Mucosa of stomach (tissue), 1 donor: ENCODE results near the gene POLR1B.
"Not testable (repeated sequence)": the region's sequence is repeated elsewhere in the genome, so short reads cannot be mapped to it uniquely, and the experiment has no call there.

Experiments used
- H3K27me3 ChIP-seq: one replicate; pipeline ENCODE4 v1.7.0; 2013; ENCODE audit warnings: mild to moderate bottlenecking, low read length; ENCODE audit not compliant: control insufficient read depth, insufficient read depth
- H3K36me3 ChIP-seq: one replicate; pipeline ENCODE4 v1.7.0; 2013; ENCODE audit warnings: low read length; ENCODE audit not compliant: control insufficient read depth, insufficient read depth
- H3K4me1 ChIP-seq: one replicate; pipeline ENCODE4 v1.7.0; 2013; ENCODE audit warnings: mild to moderate bottlenecking, low read length; ENCODE audit not compliant: control insufficient read depth, insufficient read depth
- H3K4me3 ChIP-seq: one replicate; pipeline ENCODE4 v1.7.0; 2013; ENCODE audit warnings: low read length
- H3K9ac ChIP-seq: one replicate; pipeline ENCODE4 v1.7.0; 2013; ENCODE audit warnings: mild to moderate bottlenecking, low read length, moderate library complexity
- H3K9me3 ChIP-seq: one replicate; pipeline ENCODE4 v1.7.0; 2013; ENCODE audit warnings: mild to moderate bottlenecking, low read length, moderate library complexity; ENCODE audit not compliant: control insufficient read depth
- donor health status: Pancreatic carcinoma.

POLR1B gene, protein sequence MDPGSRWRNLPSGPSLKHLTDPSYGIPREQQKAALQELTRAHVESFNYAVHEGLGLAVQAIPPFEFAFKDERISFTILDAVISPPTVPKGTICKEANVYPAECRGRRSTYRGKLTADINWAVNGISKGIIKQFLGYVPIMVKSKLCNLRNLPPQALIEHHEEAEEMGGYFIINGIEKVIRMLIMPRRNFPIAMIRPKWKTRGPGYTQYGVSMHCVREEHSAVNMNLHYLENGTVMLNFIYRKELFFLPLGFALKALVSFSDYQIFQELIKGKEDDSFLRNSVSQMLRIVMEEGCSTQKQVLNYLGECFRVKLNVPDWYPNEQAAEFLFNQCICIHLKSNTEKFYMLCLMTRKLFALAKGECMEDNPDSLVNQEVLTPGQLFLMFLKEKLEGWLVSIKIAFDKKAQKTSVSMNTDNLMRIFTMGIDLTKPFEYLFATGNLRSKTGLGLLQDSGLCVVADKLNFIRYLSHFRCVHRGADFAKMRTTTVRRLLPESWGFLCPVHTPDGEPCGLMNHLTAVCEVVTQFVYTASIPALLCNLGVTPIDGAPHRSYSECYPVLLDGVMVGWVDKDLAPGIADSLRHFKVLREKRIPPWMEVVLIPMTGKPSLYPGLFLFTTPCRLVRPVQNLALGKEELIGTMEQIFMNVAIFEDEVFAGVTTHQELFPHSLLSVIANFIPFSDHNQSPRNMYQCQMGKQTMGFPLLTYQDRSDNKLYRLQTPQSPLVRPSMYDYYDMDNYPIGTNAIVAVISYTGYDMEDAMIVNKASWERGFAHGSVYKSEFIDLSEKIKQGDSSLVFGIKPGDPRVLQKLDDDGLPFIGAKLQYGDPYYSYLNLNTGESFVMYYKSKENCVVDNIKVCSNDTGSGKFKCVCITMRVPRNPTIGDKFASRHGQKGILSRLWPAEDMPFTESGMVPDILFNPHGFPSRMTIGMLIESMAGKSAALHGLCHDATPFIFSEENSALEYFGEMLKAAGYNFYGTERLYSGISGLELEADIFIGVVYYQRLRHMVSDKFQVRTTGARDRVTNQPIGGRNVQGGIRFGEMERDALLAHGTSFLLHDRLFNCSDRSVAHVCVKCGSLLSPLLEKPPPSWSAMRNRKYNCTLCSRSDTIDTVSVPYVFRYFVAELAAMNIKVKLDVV

DNA sequence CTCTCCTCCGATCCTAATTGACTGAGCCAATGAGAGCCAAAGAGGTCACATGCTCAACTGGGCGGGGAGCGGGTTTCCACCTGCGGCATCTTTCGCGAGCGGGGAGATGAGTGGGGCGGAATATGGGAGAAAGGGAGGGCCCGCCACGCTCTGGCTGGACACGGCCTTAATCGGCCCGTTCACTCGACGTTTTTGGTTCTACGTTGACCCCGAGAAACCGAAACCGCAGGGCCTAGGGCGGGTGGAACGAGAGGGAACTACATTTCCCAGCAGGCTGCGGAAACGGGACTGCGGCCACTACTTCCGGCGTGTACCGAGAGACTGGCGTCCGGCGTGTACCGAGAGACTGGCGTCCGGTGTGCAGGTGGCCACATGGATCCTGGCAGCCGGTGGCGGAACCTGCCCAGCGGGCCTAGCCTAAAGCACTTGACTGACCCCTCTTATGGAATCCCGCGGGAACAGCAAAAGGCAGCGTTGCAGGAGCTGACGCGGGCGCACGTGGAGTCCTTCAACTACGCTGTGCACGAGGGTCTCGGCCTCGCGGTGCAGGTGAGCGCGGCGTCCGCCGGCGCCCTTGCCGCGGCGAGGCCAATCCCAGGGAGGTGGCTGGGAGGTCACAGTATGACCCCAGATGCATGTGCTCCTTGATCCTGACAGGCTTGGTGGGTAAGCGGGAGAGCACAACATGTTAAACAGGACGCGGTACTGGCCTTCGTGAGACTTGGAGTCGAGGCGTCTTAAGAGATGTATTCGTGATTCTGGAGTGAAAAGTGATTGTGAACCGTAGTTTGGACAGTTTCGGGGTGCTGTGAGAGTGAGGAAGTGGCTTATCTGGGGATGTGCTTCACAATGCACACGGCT, at the start of gene POLR1B:
Gene POLR1B (plus strand): TSS at position 343 of the 861 bp plus-strand sequence. CDS start 30 bp downstream, at position 373.
- no peaks in the 10 kb centered on the region for H3K27me3 ChIP-seq
- H3K4me3 ChIP-seq, result peak within 1 kb of the TSS; percentile 96
- H3K9ac ChIP-seq, result peak within 1 kb of the TSS; percentile 91
- no peaks in the 10 kb centered on the region for H3K9me3 ChIP-seq
- no peaks in the 10 kb centered on the region for H3K36me3 ChIP-seq
- H3K4me1 ChIP-seq, result peaks cover 16% of the 10 kb centered on the region

DNA sequence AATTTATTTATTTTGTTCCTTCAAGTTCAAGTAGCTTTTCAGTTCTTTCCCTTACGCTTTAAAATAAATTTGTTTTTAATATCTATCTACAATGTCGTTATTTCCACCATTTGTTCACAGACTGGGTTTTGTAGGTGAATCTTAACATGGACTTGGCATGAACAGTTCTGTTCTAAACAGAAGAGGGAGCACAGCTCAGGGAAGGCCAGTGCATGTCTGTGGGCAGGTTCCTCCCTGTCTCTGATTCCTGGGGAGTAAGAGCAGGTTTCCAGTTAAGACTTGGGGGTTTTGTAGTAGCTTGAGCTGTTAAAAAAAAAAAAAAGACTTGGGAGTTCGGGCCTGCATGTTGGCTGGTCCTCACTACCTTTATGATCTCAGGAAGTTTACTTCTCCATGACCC, 49.2 kb upstream of the POLR1B start:
- H3K4me1 ChIP-seq, result peaks cover 13% of the 10 kb centered on the region
- H3K36me3 ChIP-seq, result no peaks in the 10 kb centered on the region
- H3K27me3 ChIP-seq, result no peaks in the 10 kb centered on the region
- H3K9ac ChIP-seq, result no peak overlapping the region
- no peak overlapping the region for H3K4me3 ChIP-seq
- H3K9me3 ChIP-seq, result no peaks in the 10 kb centered on the region

DNA sequence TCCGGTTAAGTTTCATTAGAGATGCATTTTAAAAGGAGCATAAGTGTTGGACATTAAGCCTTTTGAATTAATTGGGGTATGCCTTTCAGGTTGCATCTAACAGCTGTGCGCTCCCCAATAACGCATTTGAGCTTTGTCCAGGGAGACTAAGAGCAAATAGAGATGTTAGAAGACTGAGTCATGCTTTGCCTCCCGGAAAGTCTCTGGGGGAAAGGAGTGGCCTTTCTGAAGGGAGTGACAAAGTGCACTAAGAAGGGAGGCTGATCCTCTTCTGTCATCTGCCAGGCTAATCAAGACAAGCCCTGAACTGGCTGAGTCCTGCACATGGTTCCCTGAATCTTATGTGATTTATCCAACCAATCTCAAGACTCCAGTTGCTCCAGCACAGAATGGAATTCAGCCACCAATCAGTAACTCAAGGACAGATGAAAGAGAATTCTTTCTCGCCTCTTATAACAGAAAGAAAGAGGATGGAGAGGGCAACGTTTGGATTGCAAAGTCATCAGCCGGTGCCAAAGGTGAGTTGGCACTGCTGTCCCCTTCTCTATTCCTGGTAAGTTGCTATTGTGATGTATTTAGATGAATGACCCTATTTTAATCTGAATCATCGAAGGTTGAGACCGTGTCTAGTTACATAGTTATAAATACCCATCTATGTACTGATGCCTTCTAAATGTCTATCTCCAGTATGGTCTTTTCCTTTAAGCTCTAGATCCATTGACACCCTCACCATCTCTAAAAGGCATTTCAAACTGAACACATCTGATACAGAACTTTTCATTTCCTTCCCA, 48.2 kb upstream of the POLR1B start:
- Histone ChIP-seq H3K4me1 (peaks cover 13% of the 10 kb centered on the region), H3K27me3 (no peaks in the 10 kb centered on the region), H3K9ac (no peak overlapping the region), H3K9me3 (no peaks in the 10 kb centered on the region), H3K36me3 (no peaks in the 10 kb centered on the region), H3K4me3 (no peak overlapping the region)

DNA sequence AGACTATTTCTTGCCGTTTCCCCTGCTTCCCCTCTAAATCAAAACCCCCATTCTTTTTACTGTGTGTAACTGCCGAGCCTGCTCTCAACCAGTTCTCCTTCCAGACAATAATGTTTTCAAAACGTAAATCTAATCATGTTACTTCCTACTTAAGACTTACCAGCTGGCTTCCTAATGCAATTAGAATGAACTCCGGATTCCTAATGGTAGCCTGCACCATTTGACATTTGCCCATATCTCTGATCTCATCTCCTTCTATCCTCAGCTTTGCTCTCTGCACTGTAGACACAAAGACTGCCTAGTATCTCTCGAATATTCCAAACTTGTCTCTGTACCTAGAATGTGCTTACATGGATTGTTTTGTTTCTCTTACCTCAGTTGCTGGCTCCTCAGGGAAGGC, 47.4 kb upstream of the POLR1B start:
- H3K36me3 ChIP-seq, result no peaks in the 10 kb centered on the region
- H3K9me3 ChIP-seq, result no peaks in the 10 kb centered on the region
- no peaks in the 10 kb centered on the region for H3K27me3 ChIP-seq
- H3K9ac ChIP-seq, result no peak overlapping the region
- peaks cover 13% of the 10 kb centered on the region for H3K4me1 ChIP-seq
- H3K4me3 ChIP-seq, result no peak overlapping the region

DNA sequence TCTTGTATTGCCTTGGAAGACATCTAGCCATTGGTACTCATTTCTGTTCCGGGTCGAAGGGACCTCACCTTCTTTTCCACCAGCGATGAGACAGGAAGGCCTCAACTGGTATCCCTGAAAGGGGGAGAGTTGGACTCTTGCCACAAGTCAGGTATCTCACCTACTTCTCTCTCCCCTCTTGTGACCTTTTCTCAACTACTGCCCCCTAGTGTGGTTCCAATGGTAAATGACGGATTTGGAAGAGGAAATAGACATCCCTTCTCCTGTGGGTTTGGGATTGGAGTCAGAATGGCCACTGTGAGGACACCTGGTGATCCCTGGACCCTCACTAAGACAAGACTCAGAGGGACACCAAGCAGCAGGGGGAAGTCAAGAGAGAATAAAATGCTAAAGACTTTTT, 46.4 kb upstream of the POLR1B start:
- H3K9ac ChIP-seq, H3K36me3 ChIP-seq, H3K27me3 ChIP-seq, H3K4me3 ChIP-seq, H3K9me3 ChIP-seq: not testable (repeated sequence)
- H3K4me1 ChIP-seq, result peaks cover 13% of the 10 kb centered on the region

DNA sequence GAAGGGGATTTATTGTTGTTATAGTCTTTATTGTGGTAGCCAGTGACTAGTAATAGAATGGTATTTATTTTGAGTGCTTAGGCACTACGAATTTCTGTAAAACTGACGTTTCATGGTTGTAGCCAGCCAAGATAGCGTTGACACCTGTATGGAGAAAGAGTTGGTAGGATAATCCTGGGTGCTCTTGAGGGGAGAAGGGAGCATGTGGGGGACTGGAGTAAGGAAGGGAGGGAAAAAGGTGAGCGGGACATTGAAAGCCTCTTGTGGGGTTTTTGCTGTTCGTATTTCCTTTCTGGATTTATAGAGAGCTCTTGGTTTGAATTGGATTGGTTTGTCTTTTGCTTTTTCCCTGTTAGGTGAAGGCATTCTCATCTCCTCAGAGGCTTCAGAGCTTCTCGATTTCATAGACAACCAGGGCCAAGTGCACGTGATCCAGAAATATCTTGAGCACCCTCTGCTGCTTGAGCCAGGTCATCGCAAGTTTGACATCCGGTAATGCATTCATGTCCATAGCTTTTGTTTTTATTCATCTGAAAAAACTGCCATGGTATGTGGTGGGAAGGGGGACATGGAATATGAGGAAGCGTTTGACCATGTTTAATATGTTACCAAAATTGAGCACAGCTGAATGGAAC, 41.3 kb upstream of the POLR1B start:
- not testable (repeated sequence) for H3K4me3 ChIP-seq, H3K9me3 ChIP-seq, H3K4me1 ChIP-seq, H3K36me3 ChIP-seq, H3K9ac ChIP-seq, H3K27me3 ChIP-seq

GRCh38 chr2:112509239-112509998, 32.8 kb upstream of the POLR1B start:
- not testable (repeated sequence) for H3K4me1 ChIP-seq, H3K4me3 ChIP-seq, H3K36me3 ChIP-seq, H3K27me3 ChIP-seq, H3K9me3 ChIP-seq, H3K9ac ChIP-seq

DNA sequence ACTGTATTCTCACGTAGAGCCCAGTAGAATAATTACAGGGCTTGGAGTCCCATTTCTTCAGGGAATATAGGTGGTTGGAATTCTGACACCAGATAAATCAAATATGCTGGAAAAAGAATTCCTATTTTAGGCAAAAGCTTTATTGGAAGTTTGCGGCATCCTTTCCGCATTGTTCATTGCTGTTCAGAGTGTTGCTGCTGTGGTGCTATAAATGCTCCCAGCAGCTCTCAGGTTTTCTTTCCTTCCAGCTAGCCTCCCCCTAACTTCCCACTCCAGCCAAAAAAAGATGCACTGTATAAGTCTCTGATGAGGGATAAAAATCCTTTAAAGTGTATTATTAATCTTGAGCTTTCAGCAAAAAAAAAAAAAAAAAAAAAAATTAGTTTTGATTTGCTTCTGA, 25.5 kb upstream of the POLR1B start:
- no peak overlapping the region for H3K9ac ChIP-seq
- H3K4me3 ChIP-seq, result no peak overlapping the region
- no peaks in the 10 kb centered on the region for H3K27me3 ChIP-seq
- H3K36me3 ChIP-seq, result peaks cover 6% of the 10 kb centered on the region
- no peaks in the 10 kb centered on the region for H3K4me1 ChIP-seq
- H3K9me3 ChIP-seq, result no peaks in the 10 kb centered on the region

- Histone ChIP-seq H3K4me3 (no peak overlapping the region), H3K9me3 (no peaks in the 10 kb centered on the region), H3K9ac (no peak overlapping the region), H3K27me3 (no peaks in the 10 kb centered on the region), H3K36me3 (peaks cover 6% of the 10 kb centered on the region), H3K4me1 (no peaks in the 10 kb centered on the region)
Observed at GRCh38 chr2:112518807-112519206, 23.5 kb upstream of the POLR1B start.

DNA sequence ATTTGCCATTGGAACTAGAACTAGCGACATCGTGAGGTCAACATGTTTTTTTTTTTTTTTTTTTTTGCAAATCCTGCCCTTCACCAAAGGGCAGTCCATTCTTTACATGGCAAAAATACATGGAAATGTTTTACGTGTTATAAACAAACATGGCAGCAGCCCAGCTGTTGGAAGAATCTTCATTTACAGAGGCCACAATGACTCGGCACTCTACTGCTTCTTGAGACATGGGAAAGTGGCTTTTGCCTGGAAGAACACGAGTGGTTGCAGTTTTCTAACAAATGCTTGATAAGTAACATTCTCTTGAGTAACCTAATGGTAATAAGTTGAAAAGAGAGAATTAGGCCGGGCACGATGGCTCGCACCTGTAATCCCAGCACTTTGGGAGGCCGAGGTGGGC, 22.8 kb upstream of the POLR1B start:
- H3K36me3 ChIP-seq, result peaks cover 6% of the 10 kb centered on the region
- no peak overlapping the region for H3K4me3 ChIP-seq
- H3K9ac ChIP-seq, result no peak overlapping the region
- no peaks in the 10 kb centered on the region for H3K4me1 ChIP-seq
- H3K9me3 ChIP-seq, result no peaks in the 10 kb centered on the region
- no peaks in the 10 kb centered on the region for H3K27me3 ChIP-seq
